Lung (tissue), 12 donors: Measurements from ENCODE around the gene ARID1A. TPM values are rescaled to one million over a fixed set of nuclear protein-coding genes. Genes with fewer than 3 reads are reported as not detected.

Source experiments
- ATAC-seq: fragments of 200-7000 bp; cut with Tn5 transposase; one replicate; pipeline ENCODE4 v1.9.1; 2020; ENCODE audit warnings: moderate number of reproducible peaks; ENCODE audit not compliant: insufficient read depth, low FRiP score
- DNase-seq, 3 donors: peaks; one replicate each; pipeline ENCODE4 v3.0.0-alpha.2; 2013 to 2017
- H3K27ac ChIP-seq, 2 donors: one replicate each; pipeline ENCODE4 v1.5.1; 2013; ENCODE audit warnings: mild to moderate bottlenecking in 2 of 2, moderate library complexity in 2 of 2, control low read depth in 1 of 2, inconsistent platforms in 1 of 2, low read depth in 1 of 2, low read length in 1 of 2
- H3K27me3 ChIP-seq, 3 donors: one replicate each; pipeline ENCODE4 v1.5.1; 2013; ENCODE audit warnings: low read length in 2 of 3; ENCODE audit not compliant: control insufficient read depth in 3 of 3, insufficient read depth in 3 of 3
- H3K36me3 ChIP-seq, 4 donors: one replicate each; pipeline ENCODE4 v1.5.1; 2013; ENCODE audit warnings: low read length in 4 of 4, mild to moderate bottlenecking in 1 of 4, moderate library complexity in 1 of 4; ENCODE audit not compliant: control insufficient read depth in 4 of 4, insufficient read depth in 4 of 4
- H3K4me1 ChIP-seq, 5 donors: one replicate each; pipeline ENCODE4 v1.5.1; 2013; ENCODE audit warnings: low read length in 5 of 5, mild to moderate bottlenecking in 2 of 5, moderate library complexity in 1 of 5; ENCODE audit not compliant: control insufficient read depth in 5 of 5, insufficient read depth in 5 of 5
- H3K4me3 ChIP-seq: one replicate; pipeline ENCODE4 v1.5.1; 2013; ENCODE audit warnings: mild to moderate bottlenecking, control low read depth, moderate library complexity
- H3K9ac ChIP-seq, 2 donors: one replicate each; pipeline ENCODE4 v1.5.1; 2013; ENCODE audit warnings: low read length in 2 of 2, control low read depth in 1 of 2; ENCODE audit not compliant: insufficient read depth in 1 of 2
- H3K9me3 ChIP-seq, 4 donors: one replicate each; pipeline ENCODE4 v1.5.1; 2013; ENCODE audit warnings: low read length in 3 of 4, mild to moderate bottlenecking in 1 of 4, moderate library complexity in 1 of 4; ENCODE audit not compliant: control insufficient read depth in 4 of 4, insufficient read depth in 3 of 4
- CTCF ChIP-seq: IDR thresholded peaks from 2 replicates; pipeline ENCODE4 v1.5.1; 2012; ENCODE audit warnings: mild to moderate bottlenecking; ENCODE audit errors: control extremely low read depth, extremely low read depth
- WGBS, 2 donors: extraction: QIAGEN DNeasy Blood & Tissue Kit; methylation state at CpG; one replicate each; pipeline ENCODE4 v1.1.7; 2013; 5-methylcytosine and 5-hydroxymethylcytosine counted together
- polyA plus RNA-seq, 2 donors: library from polyadenylated mRNA; stranded (reverse); fragments of 200-250 nt; gene quantifications; one replicate each; pipeline ENCODE4 v1.2.1, GENCODE V29; 2013
- total RNA-seq, 2 donors: library from RNA; depleted of rRNA in 1 of 2; stranded (reverse); fragments of >200 nt in 1 of 2; gene quantifications; one replicate each; pipeline ENCODE4 v1.2.1, GENCODE V29; 2014 to 2021
- donor health status: control.
- donor health status: control.
- donor health status: Bipolar disorder and iron deficiency.
- donor health status: healthy.
- donor health status: DM: yes; HTN: yes; CAD: no.

The ARID1A gene
- total and polyA plus RNA-seq, 4 donors: 16.1 to 119 (median 50.1) TPM

- no peaks in the 10 kb centered on the region for H3K27me3 ChIP-seq
- H3K27ac ChIP-seq: peak overlapping the region in 1 of 2 donors; percentile 94
- TF ChIP-seq CTCF: no peak
- H3K4me3 ChIP-seq: no peak overlapping the region
- ATAC-seq (no peak), DNase-seq (no peak)
- peaks cover 5 to 29% (median 14%) of the 10 kb centered on the region in 4 donors for H3K36me3 ChIP-seq
- H3K9ac ChIP-seq: no peak overlapping the region
- H3K9me3 ChIP-seq: no peaks in the 10 kb centered on the region
- peaks cover 0 to 46% (median 1%) of the 10 kb centered on the region in 5 donors for H3K4me1 ChIP-seq
- 69 to 74% methylated on average over 5 of the region's 5 CpGs for WGBS, 2 donors
These were observed 49.4 kb downstream of the ARID1A start for GRCh38 chr1:26745191-26745590.

- no peaks in the 10 kb centered on the region for H3K27me3 ChIP-seq
- H3K27ac ChIP-seq: no peak overlapping the region
- ATAC-seq (no peak), DNase-seq (no peak)
- TF ChIP-seq CTCF: no peak
- H3K4me3 ChIP-seq: no peak overlapping the region
- WGBS, 2 donors: 89 to 92% methylated on average over 5 of the region's 5 CpGs
- H3K9me3 ChIP-seq: no peaks in the 10 kb centered on the region
- H3K4me1 ChIP-seq: peaks cover 0 to 54% (median 0%) of the 10 kb centered on the region in 5 donors
- peaks cover 0 to 28% (median 13%) of the 10 kb centered on the region in 4 donors for H3K36me3 ChIP-seq
- no peak overlapping the region for H3K9ac ChIP-seq
These were observed 51.2 kb downstream of the ARID1A start for GRCh38 chr1:26747048-26747447.

GRCh38 chr1:26748351-26748750, 52.5 kb downstream of the ARID1A start:
- H3K36me3 ChIP-seq: peaks cover 0 to 27% (median 13%) of the 10 kb centered on the region in 4 donors
- H3K9ac ChIP-seq: no peak overlapping the region
- no peak overlapping the region for H3K27ac ChIP-seq

More at GRCh38 chr1:26748351-26748750, 52.5 kb downstream of the ARID1A start:
- no peaks in the 10 kb centered on the region for H3K27me3 ChIP-seq
- peaks cover 0 to 65% (median 0%) of the 10 kb centered on the region in 5 donors for H3K4me1 ChIP-seq
- 88 to 90% methylated on average over 1 of the region's 1 CpG for WGBS, 2 donors
- no peak overlapping the region for H3K4me3 ChIP-seq
- TF ChIP-seq CTCF: no peak
- ATAC-seq (no peak), DNase-seq (no peak)
- H3K9me3 ChIP-seq: no peaks in the 10 kb centered on the region
